Measurements from ENCODE around the gene CLEC11A.

The CLEC11A gene

DNA sequence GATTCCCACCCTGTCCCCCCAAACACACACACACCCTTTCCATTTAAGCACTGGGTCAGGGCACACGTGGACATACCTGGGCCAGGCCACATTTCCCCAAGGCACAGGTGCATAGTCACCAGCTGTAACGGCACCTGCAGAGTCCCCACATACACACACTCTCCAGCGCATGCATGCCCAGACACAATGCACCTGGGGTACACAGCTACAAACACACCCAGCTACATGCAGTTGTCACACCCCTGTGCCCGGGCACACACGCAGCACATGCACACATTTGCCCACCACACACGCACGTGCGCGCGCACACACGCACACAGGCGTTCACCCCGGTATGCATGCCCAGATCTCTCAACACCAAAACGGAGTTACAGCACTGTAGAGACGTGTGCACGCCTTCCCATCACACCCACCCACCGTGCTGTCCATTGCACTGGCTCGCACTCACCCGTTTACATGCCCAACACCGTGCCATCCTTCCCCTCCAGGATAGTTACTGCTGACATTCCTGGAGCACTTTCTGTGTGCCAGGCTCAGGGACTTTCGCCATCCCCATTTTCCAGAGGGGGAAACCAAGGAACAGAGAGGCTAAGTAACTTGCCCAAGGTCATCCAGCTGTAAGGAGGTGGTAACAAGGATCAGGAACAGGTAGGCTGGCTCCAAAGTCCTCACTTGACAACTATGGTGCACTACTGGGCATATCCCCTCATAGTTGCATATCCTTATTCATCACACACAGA is 2.8 kb upstream of the CLEC11A start:
- Histone ChIP-seq H2AFZ (ENCODE audit: low read length) (no peak overlapping the region), H3K9me2 (replicated peaks; ENCODE audit: low read depth, low read length) (no peaks in the 10 kb centered on the region), H3K4me2 (ENCODE audit: low read depth, low read length, poor library complexity, severe bottlenecking) (no peak overlapping the region), H3K4me1 (ENCODE audit: insufficient read depth, low read length, poor library complexity, severe bottlenecking) (no peaks in the 10 kb centered on the region), H3K9me3 (ENCODE audit: insufficient read depth, low read depth, low read length) (no peaks in the 10 kb centered on the region), H3K36me3 (ENCODE audit: insufficient read depth, low read length) (no peaks in the 10 kb centered on the region), H3K4me3 (ENCODE audit: low read length, poor library complexity, severe bottlenecking) (no peak overlapping the region), H4K20me1 (ENCODE audit: insufficient read depth, low read length, poor library complexity, severe bottlenecking) (no peaks in the 10 kb centered on the region), H3F3A (ENCODE audit: low read depth) (no peaks in the 10 kb centered on the region), H3K9ac (ENCODE audit: low read depth, low read length, poor library complexity, severe bottlenecking) (no peak overlapping the region), H3K79me2 (ENCODE audit: insufficient read depth, low read length) (peaks cover 2% of the 10 kb centered on the region; the same call in 1 of the 2 replicates), H3K27me3 (ENCODE audit: insufficient read depth, low read length, poor library complexity, severe bottlenecking) (no peaks in the 10 kb centered on the region)
- no peak for TF ChIP-seq EZH2phosphoT487 (IDR thresholded peaks at IDR 0.05; ENCODE audit: borderline replicate concordance)
- TF ChIP-seq, protein P1, sequence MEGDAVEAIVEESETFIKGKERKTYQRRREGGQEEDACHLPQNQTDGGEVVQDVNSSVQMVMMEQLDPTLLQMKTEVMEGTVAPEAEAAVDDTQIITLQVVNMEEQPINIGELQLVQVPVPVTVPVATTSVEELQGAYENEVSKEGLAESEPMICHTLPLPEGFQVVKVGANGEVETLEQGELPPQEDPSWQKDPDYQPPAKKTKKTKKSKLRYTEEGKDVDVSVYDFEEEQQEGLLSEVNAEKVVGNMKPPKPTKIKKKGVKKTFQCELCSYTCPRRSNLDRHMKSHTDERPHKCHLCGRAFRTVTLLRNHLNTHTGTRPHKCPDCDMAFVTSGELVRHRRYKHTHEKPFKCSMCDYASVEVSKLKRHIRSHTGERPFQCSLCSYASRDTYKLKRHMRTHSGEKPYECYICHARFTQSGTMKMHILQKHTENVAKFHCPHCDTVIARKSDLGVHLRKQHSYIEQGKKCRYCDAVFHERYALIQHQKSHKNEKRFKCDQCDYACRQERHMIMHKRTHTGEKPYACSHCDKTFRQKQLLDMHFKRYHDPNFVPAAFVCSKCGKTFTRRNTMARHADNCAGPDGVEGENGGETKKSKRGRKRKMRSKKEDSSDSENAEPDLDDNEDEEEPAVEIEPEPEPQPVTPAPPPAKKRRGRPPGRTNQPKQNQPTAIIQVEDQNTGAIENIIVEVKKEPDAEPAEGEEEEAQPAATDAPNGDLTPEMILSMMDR (conservative IDR thresholded peaks at IDR 0.05; ENCODE audit: low read length): no peak

DNA sequence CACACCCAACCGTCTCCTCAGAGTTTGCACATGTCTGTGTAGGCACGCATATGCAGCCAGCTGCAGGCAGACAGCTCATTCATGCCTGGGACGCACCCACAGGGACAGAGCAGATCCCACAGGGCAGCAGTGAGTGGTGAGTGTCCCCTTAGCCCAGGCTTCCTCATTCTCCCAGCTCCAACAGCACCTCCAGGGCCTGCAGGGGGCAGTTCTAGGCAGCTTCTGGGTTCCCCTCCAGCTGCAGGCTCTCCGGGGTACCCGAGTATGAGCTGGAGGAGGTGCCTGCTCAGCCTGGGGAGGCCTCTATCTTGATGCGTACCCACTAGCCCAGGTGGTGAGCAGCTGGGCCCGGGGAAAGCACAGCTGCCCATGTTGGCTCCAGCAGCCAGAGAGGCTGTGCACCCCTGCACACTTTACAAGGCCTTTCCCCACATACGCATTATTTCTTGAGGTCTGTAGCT is 2.2 kb upstream of the CLEC11A start:
- H3K4me2 ChIP-seq (ENCODE audit: low read depth, low read length, poor library complexity, severe bottlenecking): no peak overlapping the region
- no peak for TF ChIP-seq EZH2phosphoT487 (IDR thresholded peaks at IDR 0.05; ENCODE audit: borderline replicate concordance)
- TF ChIP-seq, protein P1 (conservative IDR thresholded peaks at IDR 0.05; ENCODE audit: low read length): no peak
- no peaks in the 10 kb centered on the region for H4K20me1 ChIP-seq (ENCODE audit: insufficient read depth, low read length, poor library complexity, severe bottlenecking)
- H3F3A ChIP-seq (ENCODE audit: low read depth): no peaks in the 10 kb centered on the region
- no peaks in the 10 kb centered on the region for H3K27me3 ChIP-seq (ENCODE audit: insufficient read depth, low read length, poor library complexity, severe bottlenecking)
- H3K9me3 ChIP-seq (ENCODE audit: insufficient read depth, low read depth, low read length): no peaks in the 10 kb centered on the region
- H2AFZ ChIP-seq (ENCODE audit: low read length): no peak overlapping the region
- H3K4me3 ChIP-seq (ENCODE audit: low read length, poor library complexity, severe bottlenecking): no peak overlapping the region
- no peaks in the 10 kb centered on the region for H3K36me3 ChIP-seq (ENCODE audit: insufficient read depth, low read length)
- H3K79me2 ChIP-seq (ENCODE audit: insufficient read depth, low read length): peaks cover 8% of the 10 kb centered on the region; the same call in 1 of the 2 replicates
- no peaks in the 10 kb centered on the region for H3K4me1 ChIP-seq (ENCODE audit: insufficient read depth, low read length, poor library complexity, severe bottlenecking)
- no peak overlapping the region for H3K9ac ChIP-seq (ENCODE audit: low read depth, low read length, poor library complexity, severe bottlenecking)
- H3K9me2 ChIP-seq (replicated peaks; ENCODE audit: low read depth, low read length): no peaks in the 10 kb centered on the region

DNA sequence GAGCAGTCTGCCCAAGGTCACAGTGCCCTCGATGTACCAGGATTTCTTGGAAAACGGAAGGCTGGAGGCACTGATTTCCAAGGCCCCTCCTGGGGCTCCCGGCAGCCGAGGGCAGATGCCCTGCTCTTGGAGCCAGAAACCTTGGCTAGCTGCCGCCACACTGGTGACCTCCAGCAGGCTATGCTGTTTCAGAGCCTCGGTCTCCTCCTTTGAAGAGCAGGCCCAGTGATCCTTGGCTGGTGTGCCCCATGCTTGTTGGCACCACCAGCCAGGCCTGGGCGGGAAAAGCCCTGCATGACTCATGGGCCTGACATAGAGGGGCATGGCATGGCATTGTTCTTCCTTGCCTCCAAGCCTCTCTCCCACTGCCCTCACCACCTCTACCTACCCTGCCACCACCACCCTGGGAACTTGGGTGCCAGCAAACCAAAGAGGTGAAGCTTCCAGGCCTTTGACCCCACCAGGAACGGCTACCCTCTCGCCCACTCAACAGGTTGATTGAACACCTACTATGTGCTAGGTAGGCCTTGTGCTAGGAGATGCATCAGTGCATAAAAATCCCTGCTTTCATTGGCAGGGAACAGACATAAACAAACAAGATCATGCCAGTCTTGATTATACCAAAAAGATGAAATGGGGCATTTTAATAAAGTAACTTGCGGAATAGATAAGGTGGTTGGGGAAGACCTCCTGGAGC is 1.6 kb upstream of the CLEC11A start:
- TF ChIP-seq EZH2phosphoT487 (IDR thresholded peaks at IDR 0.05; ENCODE audit: borderline replicate concordance): no peak
- TF ChIP-seq, protein P1 (conservative IDR thresholded peaks at IDR 0.05; ENCODE audit: low read length): no peak
- H3K9me2 ChIP-seq (replicated peaks; ENCODE audit: low read depth, low read length): no peaks in the 10 kb centered on the region
- no peaks in the 10 kb centered on the region for H3K9me3 ChIP-seq (ENCODE audit: insufficient read depth, low read depth, low read length)
- H3K27me3 ChIP-seq (ENCODE audit: insufficient read depth, low read length, poor library complexity, severe bottlenecking): no peaks in the 10 kb centered on the region
- no peak overlapping the region for H3K4me3 ChIP-seq (ENCODE audit: low read length, poor library complexity, severe bottlenecking)
- H3K4me2 ChIP-seq (ENCODE audit: low read depth, low read length, poor library complexity, severe bottlenecking): no peak overlapping the region
- no peaks in the 10 kb centered on the region for H3K4me1 ChIP-seq (ENCODE audit: insufficient read depth, low read length, poor library complexity, severe bottlenecking)
- H3K79me2 ChIP-seq (ENCODE audit: insufficient read depth, low read length): peaks cover 14% of the 10 kb centered on the region; the same call in 1 of the 2 replicates
- H3K36me3 ChIP-seq (ENCODE audit: insufficient read depth, low read length): no peaks in the 10 kb centered on the region
- H3F3A ChIP-seq (ENCODE audit: low read depth): no peaks in the 10 kb centered on the region
- no peak overlapping the region for H3K9ac ChIP-seq (ENCODE audit: low read depth, low read length, poor library complexity, severe bottlenecking)
- no peaks in the 10 kb centered on the region for H4K20me1 ChIP-seq (ENCODE audit: insufficient read depth, low read length, poor library complexity, severe bottlenecking)
- H2AFZ ChIP-seq (ENCODE audit: low read length): no peak overlapping the region
